Mononuclear cell (primary cell): Measurements from ENCODE around the gene FASTKD3. TPM values are rescaled to one million over a fixed set of nuclear protein-coding genes. Genes with fewer than 3 reads are reported as not detected.

Experiments
- H3K27me3 ChIP-seq: 2 replicates; pipeline ENCODE4 v1.6.0; 2011; ENCODE audit warnings: low read length, control low read depth; ENCODE audit not compliant: insufficient read depth
- H3K4me1 ChIP-seq: 2 replicates; pipeline ENCODE4 v1.5.1; 2011; ENCODE audit warnings: mild to moderate bottlenecking, low read length, control low read depth; ENCODE audit not compliant: insufficient read depth
- H3K4me3 ChIP-seq: 2 replicates; pipeline ENCODE4 v1.5.1; 2011; ENCODE audit warnings: mild to moderate bottlenecking, low read length, moderate library complexity
- H3K9me3 ChIP-seq: 2 replicates; pipeline ENCODE4 v1.5.1; 2011; ENCODE audit warnings: low read depth, mild to moderate bottlenecking, control low read depth, low read length
- total RNA-seq: library from RNA; depleted of rRNA; stranded (reverse); fragments of >200 nt; gene quantifications from one replicate; pipeline ENCODE4 v1.2.3, GENCODE V29; 2012

Gene FASTKD3
- total RNA-seq, 1 donor = 9.2 TPM

- Histone ChIP-seq H3K27me3 (peaks cover 42% of the 10 kb centered on the region), H3K4me1 (peaks cover 9% of the 10 kb centered on the region), H3K9me3 (no peaks in the 10 kb centered on the region)
Observed at GRCh38 chr5:7848296-7848695, 20.5 kb downstream of the FASTKD3 start.

GRCh38 chr5:7846327-7846726 lies 22.5 kb downstream of the FASTKD3 start:
- Histone ChIP-seq H3K4me3 (no peak overlapping the region), H3K9me3 (no peaks in the 10 kb centered on the region), H3K27me3 (peaks cover 30% of the 10 kb centered on the region), H3K4me1 (peaks cover 9% of the 10 kb centered on the region)

More at GRCh38 chr5:7848296-7848695, 20.5 kb downstream of the FASTKD3 start:
- no peak overlapping the region for H3K4me3 ChIP-seq

- H3K27me3 ChIP-seq = peaks cover 25% of the 10 kb centered on the region
- peaks cover 4% of the 10 kb centered on the region for H3K4me1 ChIP-seq
- H3K9me3 ChIP-seq = no peaks in the 10 kb centered on the region
- no peak overlapping the region for H3K4me3 ChIP-seq
Observed at GRCh38 chr5:7845557-7845956, 23.3 kb downstream of the FASTKD3 start.

- Histone ChIP-seq H3K27me3 (peaks cover 24% of the 10 kb centered on the region), H3K4me3 (no peak overlapping the region), H3K4me1 (peaks cover 4% of the 10 kb centered on the region), H3K9me3 (no peaks in the 10 kb centered on the region)
Observed at GRCh38 chr5:7844901-7845300, 23.9 kb downstream of the FASTKD3 start.

GRCh38 chr5:7842531-7842930 lies 26.3 kb downstream of the FASTKD3 start:
- no peaks in the 10 kb centered on the region for H3K9me3 ChIP-seq
- no peak overlapping the region for H3K4me3 ChIP-seq
- H3K27me3 ChIP-seq = peaks cover 2% of the 10 kb centered on the region
- no peaks in the 10 kb centered on the region for H3K4me1 ChIP-seq

GRCh38 chr5:7837403-7837802 lies 31.4 kb downstream of the FASTKD3 start:
- Histone ChIP-seq H3K27me3 (peaks cover 4% of the 10 kb centered on the region), H3K4me3 (no peak overlapping the region), H3K4me1 (no peaks in the 10 kb centered on the region), H3K9me3 (no peaks in the 10 kb centered on the region)

- no peak overlapping the region for H3K4me3 ChIP-seq
- H3K9me3 ChIP-seq = no peaks in the 10 kb centered on the region
- H3K4me1 ChIP-seq = no peaks in the 10 kb centered on the region
- H3K27me3 ChIP-seq = peaks cover 4% of the 10 kb centered on the region
Observed at GRCh38 chr5:7834982-7835381, 33.8 kb downstream of the FASTKD3 start.

- Histone ChIP-seq H3K9me3 (no peaks in the 10 kb centered on the region), H3K27me3 (no peaks in the 10 kb centered on the region), H3K4me1 (no peaks in the 10 kb centered on the region), H3K4me3 (no peak overlapping the region)
Observed at GRCh38 chr5:7828269-7828668, 40.6 kb downstream of the FASTKD3 start.

GRCh38 chr5:7827610-7828009 lies 41.2 kb downstream of the FASTKD3 start:
- Histone ChIP-seq H3K27me3 (no peaks in the 10 kb centered on the region), H3K4me1 (no peaks in the 10 kb centered on the region), H3K9me3 (no peaks in the 10 kb centered on the region), H3K4me3 (no peak overlapping the region)

- Histone ChIP-seq H3K4me1 (no peaks in the 10 kb centered on the region), H3K9me3 (no peaks in the 10 kb centered on the region), H3K4me3 (no peak overlapping the region), H3K27me3 (no peaks in the 10 kb centered on the region)
Observed at GRCh38 chr5:7825630-7826029, 43.2 kb downstream of the FASTKD3 start.

- Histone ChIP-seq H3K9me3 (no peaks in the 10 kb centered on the region), H3K4me3 (no peak overlapping the region), H3K27me3 (no peaks in the 10 kb centered on the region), H3K4me1 (no peaks in the 10 kb centered on the region)
Observed at GRCh38 chr5:7824995-7825394, 43.8 kb downstream of the FASTKD3 start.

- H3K4me3 ChIP-seq = no peak overlapping the region
- no peaks in the 10 kb centered on the region for H3K4me1 ChIP-seq
- no peaks in the 10 kb centered on the region for H3K9me3 ChIP-seq
- H3K27me3 ChIP-seq = no peaks in the 10 kb centered on the region
Observed at GRCh38 chr5:7823594-7823993, 45.2 kb downstream of the FASTKD3 start.

- Histone ChIP-seq H3K27me3 (no peaks in the 10 kb centered on the region), H3K4me1 (no peaks in the 10 kb centered on the region), H3K4me3 (no peak overlapping the region), H3K9me3 (no peaks in the 10 kb centered on the region)
Observed at GRCh38 chr5:7822449-7822848, 46.4 kb downstream of the FASTKD3 start.

- H3K27me3 ChIP-seq = no peaks in the 10 kb centered on the region
Observed at GRCh38 chr5:7816535-7816901, 52.3 kb downstream of the FASTKD3 start.

GRCh38 chr5:7815892-7816534 lies 52.8 kb downstream of the FASTKD3 start:
- no peak overlapping the region for H3K4me3 ChIP-seq
- H3K9me3 ChIP-seq = no peaks in the 10 kb centered on the region
- H3K4me1 ChIP-seq = peaks cover 9% of the 10 kb centered on the region
- no peaks in the 10 kb centered on the region for H3K27me3 ChIP-seq

More at GRCh38 chr5:7816535-7816901, 52.3 kb downstream of the FASTKD3 start:
- Histone ChIP-seq H3K4me1 (peaks cover 9% of the 10 kb centered on the region), H3K9me3 (no peaks in the 10 kb centered on the region), H3K4me3 (no peak overlapping the region)

- Histone ChIP-seq H3K4me3 (no peak overlapping the region), H3K27me3 (no peaks in the 10 kb centered on the region)
Observed at GRCh38 chr5:7814816-7815215, 54.0 kb downstream of the FASTKD3 start.

More at GRCh38 chr5:7814816-7815215, 54.0 kb downstream of the FASTKD3 start:
- Histone ChIP-seq H3K4me1 (peaks cover 9% of the 10 kb centered on the region), H3K9me3 (no peaks in the 10 kb centered on the region)
